ENCODE measurements around the gene MACROD2.
A peak's percentile ranks its signal among the peaks of the same experiment; 100 is the strongest.

Gene MACROD2

GRCh38 chr20:14064333-14064732 lies 69.0 kb downstream of the MACROD2 start:
- no peak for DNase-seq

- no peak for DNase-seq
Measured at GRCh38 chr20:14064921-14065320, 69.6 kb downstream of the MACROD2 start.

GRCh38 chr20:14065774-14066173 lies 70.5 kb downstream of the MACROD2 start:
- no peak for DNase-seq

DNA sequence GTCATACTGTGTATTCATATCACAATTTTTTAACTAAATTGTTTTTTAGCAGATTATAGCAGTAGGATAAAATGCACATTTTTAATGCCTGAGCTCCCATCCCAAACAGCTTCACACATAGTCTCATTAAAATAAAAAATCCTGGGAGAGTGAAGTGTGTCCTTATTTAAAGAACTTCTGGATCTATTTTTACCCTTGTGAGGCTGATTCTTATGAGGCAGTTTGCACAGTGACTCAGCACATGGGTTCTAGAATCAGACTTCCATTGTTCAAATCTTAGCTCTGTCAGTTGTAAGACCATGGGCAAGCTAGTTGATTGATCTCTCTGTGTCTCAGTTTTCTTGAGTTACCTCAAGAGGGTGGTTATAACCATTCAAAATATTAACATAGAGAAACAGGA lies 72.3 kb downstream of the MACROD2 start:
- no peak for DNase-seq

GRCh38 chr20:14069796-14070195 lies 74.5 kb downstream of the MACROD2 start:
- DNase-seq = no peak

- peak; percentile 1 for DNase-seq
Measured at GRCh38 chr20:14093652-14094051, 98.3 kb downstream of the MACROD2 start.

DNA sequence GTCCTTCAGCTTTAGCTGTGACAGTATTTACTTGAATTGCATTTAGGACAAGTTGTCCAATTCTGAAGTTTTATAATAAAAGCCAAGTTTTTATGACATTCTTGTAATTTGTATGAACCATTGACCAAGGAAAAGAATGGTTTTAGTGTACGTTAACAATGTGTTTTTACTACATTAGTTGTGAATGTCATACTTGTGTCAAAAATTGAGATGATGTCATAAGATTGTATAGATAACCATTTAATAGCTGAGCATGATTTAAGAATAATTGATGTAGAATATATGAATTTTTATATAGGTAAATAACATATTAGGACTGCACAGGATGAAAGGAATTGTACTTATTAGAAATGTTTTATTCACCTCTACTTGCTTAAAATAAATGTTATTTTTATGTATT lies 102.9 kb downstream of the MACROD2 start:
- DNase-seq = no peak

DNA sequence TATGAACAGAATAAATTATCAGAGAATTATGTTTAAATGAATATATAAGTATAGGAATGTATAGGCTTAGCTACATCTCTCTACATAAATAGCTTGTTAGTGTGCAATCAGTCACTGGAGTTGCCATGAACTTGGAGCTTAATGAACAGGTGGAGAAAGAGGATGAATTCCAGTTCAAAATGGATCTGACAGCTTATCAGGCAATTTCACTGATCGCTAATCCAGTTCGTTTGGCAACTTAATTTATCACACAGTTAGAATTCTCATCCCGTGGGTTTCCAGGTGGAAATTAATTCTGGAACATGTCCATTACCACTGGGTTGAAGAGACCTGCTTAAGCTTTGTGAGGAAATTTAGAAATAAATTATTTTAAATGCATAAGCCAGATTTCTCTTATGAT lies 118.1 kb downstream of the MACROD2 start:
- DNase-seq = no peak

DNA sequence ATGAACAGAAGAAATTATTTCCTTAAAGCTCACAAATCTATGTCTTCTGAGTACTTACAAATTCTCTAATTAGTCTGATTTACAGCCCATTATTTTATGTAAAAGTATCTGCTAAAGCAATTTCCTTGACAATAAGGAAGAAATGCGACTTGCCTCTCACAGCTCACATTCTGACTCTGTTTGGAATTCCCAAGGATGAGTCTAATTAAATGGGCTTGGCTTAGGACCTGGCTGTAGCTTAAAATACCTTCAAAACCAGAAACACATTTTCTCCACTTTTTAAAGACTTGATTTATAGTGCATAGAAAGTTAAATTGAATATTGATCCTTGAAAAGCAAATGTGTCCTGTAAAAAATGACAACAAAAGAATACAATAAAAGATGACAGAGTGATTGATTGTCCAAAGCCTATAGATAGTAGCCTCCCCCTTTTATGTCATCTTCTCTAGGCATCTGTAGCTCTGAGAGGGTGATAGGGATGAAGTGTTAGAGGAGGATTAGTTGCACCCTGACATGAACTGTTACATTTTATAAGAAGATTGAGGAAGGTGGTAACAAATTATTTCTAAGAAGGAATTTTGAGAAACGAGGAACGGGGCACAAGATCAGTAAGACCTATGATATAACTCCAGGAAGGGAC lies 118.9 kb downstream of the MACROD2 start:
- DNase-seq = no peak

DNA sequence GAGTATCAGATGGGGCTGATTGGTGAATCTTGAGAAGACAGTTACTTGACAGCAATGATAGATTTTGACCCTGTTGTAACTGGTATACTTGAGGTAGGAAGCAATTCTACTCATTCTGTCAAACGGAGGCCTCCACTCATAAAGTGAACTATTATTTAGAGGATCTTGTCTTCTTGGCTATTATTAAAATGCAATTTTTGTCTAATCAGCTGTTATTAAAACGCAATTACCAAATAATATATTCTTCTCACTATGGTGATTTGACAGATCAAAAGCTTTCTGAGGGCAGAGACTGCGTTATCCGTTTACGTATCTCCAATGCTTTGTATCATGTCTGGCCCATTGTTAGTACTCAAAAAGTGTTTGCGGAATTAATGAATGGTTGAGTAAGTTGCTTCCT lies 120.7 kb downstream of the MACROD2 start:
- DNase-seq = no peak

DNA sequence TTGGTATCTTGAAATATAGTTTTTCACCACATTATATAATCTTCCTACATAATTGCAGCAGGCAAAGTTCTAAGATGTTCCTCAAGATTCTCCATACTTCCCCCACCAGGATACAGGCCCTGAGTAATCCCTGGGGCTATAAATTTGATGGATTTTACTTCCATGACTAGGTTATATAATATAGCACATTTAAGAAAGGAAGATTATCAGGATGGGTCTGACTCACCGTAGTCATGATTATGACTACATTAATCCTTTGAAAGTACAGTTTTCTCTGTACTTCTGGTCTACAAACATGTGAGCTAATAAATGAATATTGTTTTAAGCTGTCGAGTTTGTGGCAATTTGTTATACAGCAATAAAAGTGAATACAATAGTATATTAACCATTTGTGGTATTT lies 122.5 kb downstream of the MACROD2 start:
- no peak for DNase-seq

DNA sequence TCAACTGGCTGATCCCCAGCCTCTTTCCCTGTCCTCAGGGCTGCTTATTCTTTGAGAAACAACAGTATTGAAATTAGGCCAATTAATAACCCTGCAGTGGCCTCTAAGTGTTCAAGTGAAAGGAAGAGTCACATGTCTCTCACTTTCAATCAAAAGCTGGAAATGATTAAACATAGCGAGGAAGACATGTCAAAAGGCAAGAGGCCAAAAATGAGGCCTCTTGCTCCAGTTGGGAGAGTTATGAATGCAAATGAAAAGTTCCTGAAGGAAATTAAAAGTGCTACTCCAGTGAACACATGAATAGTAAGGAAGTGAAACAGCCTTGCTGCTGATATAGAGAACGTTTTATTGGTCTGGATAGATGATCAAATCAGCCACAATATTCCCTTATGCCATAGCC lies 131.5 kb downstream of the MACROD2 start:
- no peak for DNase-seq

DNA sequence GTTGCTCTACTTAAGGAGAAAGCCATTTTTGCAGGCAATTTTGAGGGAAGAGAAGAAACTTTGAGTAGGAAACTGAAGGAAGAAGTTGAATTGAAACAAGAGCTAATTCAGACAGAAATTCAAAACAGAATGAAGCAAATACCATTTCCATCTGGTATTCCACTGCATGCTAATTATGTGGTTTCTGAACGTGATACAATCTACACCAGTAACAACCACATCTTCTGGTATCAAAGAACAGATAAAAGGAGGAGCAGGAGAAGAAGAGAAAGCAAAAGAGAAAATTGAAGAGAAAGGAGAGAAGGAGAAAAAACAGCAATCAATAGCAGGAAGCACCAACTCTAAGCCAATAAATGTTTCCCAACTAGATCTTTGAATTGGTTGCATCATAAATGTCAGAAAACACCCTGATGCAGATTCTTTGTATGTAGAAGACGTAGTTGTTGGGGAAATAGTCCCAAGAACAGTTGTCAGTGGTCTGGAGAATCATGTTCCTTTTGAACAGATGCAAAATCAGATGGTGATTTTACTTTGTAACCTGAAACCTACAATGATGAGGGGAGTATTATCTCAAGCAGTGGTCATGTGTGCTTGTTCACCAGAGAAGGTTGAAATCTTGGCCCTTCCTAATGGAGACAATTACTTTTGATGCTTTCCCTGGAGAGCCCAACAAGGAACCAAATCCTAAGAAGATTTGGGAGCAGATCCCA lies 132.4 kb downstream of the MACROD2 start:
- peak; percentile 43 for DNase-seq

GRCh38 chr20:14134004-14134403 lies 138.7 kb downstream of the MACROD2 start:
- no peak for DNase-seq

DNA sequence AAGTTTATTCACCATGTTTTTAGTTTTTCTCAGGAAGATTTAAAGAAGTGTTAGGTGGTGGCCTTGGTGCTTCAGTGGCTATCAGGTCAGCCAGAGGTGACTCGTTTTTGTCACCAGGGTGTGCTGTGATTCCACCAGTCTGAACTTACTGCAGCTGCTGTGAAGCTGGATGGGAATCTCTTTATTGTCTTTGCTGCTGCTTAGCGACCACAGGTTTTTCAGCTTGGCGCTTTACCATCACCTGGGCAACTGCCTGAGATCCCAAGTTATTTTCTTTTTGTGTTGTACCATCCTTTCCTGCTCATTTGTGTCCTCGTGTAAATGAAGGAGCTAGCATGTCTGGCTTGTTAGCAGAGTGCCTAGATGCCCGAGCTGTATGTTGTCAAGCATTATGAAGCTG lies 146.9 kb downstream of the MACROD2 start:
- DNase-seq = peak; percentile 58

DNA sequence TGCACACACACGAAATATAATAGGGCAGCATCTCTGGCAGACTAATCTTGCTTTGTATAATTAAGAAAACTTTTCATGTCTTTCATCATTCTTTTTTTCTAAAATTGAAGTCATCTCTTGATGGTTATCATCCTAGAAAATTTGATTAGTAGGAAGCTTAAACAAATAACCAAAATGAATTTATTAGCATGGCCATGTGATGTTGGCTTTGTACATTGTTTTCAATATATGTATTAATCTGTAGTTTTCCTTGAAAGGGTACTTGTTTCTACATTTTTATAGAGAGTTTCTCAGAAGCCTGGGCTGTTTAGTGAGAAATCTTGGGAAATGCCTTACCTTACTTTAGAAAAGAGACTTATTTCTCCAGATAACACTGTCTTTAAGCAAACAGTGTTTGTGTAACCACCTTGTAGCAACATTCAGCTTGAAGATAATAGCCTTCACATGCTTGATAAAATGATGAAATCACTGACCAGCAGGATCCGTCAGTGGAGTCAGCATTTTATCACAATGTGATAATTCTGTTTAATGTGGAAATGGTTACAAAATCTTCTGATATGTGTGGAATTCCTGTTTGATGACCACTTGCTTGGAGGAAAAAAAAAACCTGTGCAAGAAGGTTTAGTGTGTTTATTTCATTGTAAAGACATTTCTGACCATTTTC lies 147.8 kb downstream of the MACROD2 start:
- DNase-seq = no peak

DNA sequence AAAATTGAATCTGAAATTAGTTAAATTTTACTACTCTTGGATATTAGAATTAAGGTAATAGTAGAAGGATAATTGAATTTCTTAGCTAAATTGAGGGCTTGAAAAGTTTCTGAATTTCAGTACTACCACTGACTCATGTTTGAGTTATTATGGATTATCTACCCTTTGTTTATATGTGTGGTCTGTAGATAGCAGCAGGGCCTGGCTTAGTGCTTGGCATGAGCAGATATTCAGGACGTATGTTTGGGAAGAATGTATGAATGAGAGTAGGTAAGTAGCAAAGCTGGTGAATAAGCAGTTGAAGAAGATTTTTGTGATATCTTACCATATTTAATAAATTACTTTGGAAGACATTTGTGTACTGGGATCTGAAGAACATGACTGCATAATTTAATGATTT lies 152.7 kb downstream of the MACROD2 start:
- DNase-seq = no peak

- no peak for DNase-seq
Measured at GRCh38 chr20:14155361-14155760, 160.0 kb downstream of the MACROD2 start.

DNA sequence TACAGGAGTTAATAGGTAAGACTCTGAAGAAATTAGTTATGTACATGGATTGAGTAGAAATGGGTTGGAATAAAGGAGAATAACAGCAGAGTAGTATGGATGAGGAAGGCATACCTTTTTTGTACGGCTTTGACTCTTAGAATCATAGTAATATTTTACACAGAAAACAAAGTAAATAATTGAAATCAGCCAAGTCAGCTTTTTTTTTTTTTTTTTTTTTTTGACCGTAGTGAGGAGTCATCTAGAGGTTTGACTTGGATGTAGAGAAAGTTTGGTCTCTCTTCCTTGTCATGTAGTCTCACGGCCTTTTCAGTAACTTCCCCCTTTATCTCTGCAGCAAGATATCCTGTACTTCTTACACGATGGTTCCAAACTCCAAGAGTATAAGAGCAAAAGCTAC lies 183.2 kb downstream of the MACROD2 start:
- DNase-seq = no peak

DNA sequence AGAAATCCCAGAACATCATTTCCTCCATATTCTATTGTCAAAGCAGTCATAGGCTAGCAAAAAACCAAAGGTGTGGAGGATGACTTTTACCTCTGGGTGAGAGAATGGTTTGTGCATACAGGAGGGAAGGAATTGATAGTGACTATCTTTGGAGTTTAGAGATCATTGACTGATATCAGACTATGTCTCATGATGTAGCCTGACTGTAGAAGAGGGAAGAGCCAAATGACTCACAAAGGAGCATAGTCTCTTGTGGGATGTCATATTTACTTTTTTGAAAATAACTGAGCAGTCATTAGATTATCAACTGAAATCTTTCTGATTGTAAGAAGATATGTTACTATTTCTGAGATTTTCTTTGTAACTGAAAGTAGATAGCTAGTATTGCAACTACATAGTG lies 183.6 kb downstream of the MACROD2 start:
- no peak for DNase-seq

DNA sequence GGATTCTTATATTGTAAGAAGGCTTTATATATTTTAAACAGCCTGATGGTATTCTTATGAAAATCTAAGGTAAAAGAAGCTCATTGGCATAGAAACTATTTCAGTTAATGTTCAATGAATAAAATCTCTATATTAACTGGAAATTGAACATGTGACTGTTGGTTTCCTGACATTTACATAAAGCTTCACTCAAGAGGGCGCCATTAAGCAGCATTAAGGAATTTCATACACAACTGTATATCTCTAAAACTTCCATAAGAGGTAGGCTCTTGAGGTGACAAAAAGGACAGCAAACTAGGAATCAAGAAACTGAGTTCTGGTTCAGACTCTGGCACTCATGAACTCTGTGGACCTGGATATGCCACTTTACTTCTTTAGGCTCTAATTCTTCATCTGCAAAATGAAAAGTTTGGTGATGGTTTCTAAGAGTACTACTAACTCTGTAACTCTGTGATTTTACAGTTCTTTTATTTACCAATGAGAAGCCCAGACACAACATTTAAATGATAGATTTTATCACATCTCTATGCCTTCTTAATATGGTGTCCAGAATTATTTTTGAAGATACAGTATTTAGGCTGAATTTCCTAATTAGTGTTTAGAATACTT lies 194.6 kb downstream of the MACROD2 start:
- DNase-seq = peak; percentile 15

- DNase-seq = no peak
Measured at GRCh38 chr20:14191559-14191958, 196.2 kb downstream of the MACROD2 start.

GRCh38 chr20:14193443-14193842 lies 198.1 kb downstream of the MACROD2 start:
- DNase-seq = no peak

GRCh38 chr20:14193885-14194284 lies 198.6 kb downstream of the MACROD2 start:
- no peak for DNase-seq

Measured in NCI-H526 treated with DMSO at 0.1 percent for 48 hours (cell line).